Endothelial cell of umbilical vein (primary cell): ENCODE results near the gene MAPK9. TPM values are rescaled to one million over a fixed set of nuclear protein-coding genes. Genes with fewer than 3 reads are reported as not detected.

ENCODE experiments used
- BruUV-seq: library from RNA; stranded (reverse); fragments of 400-500 nt; replicated peaks from 2 replicates; lab custom pipeline; 2021; lab: Mats Ljungman, UMichigan
- CTCF ChIA-PET: fragments of 300-600, 350-600 bp; sonication (Branson Sonifier 250); formaldehyde crosslinking; loops from one replicate; lab custom pipeline; 2021; ENCODE audit warnings: antibody characterized with exemption, inconsistent platforms; lab: Charles Lee
- POLR2A ChIA-PET: fragments of 300-600, 350-600 bp; sonication (Branson Sonifier 250); formaldehyde crosslinking; loops from one replicate; lab custom pipeline; 2021; ENCODE audit warnings: antibody characterized with exemption, inconsistent platforms; lab: Charles Lee
- DNase-seq: peaks from one replicate; pipeline ENCODE4 v3.0.0-alpha.2; 2011; ENCODE audit warnings: low read depth, low spot score
- FAIRE-seq: peaks from 2 replicates; lab custom pipeline; 2011; peaks lifted over from hg19 to GRCh38; lab: Jason Lieb, UNC
- H2AFZ ChIP-seq: 2 replicates; pipeline ENCODE4 v1.6.0; 2012; ENCODE audit warnings: low read depth, low read length, control low read depth, inconsistent platforms
- H3K27ac ChIP-seq: 2 replicates; pipeline ENCODE4 v1.5.1; 2011; ENCODE audit warnings: low read depth, mild to moderate bottlenecking, control low read depth, low read length, moderate library complexity; ENCODE audit not compliant: insufficient read depth
- H3K27me3 ChIP-seq, 2 experiments: 2 replicates each; pipeline versions ENCODE4 v1.6.0 to v1.6.1; 2011; ENCODE audit warnings: low read length in 2 of 2, mixed read lengths in 1 of 2; ENCODE audit not compliant: control insufficient read depth in 2 of 2, insufficient read depth in 2 of 2
- H3K36me3 ChIP-seq, 2 experiments: 2 replicates in 1 of 2; 3 replicates in 1 of 2; pipeline ENCODE4 v1.5.1; 2011; ENCODE audit warnings: low read length in 2 of 2, mild to moderate bottlenecking in 1 of 2, moderate library complexity in 1 of 2; ENCODE audit not compliant: control insufficient read depth in 2 of 2, insufficient read depth in 2 of 2; ENCODE audit errors: extremely low read depth in 1 of 2
- H3K4me1 ChIP-seq: 3 replicates; pipeline ENCODE4 v1.5.1; 2011; ENCODE audit warnings: mild to moderate bottlenecking, low read length; ENCODE audit not compliant: control insufficient read depth, insufficient read depth; ENCODE audit errors: extremely low read depth
- H3K4me2 ChIP-seq: 2 replicates; pipeline ENCODE4 v1.6.1; 2011; ENCODE audit warnings: low read length, control low read depth, mixed read lengths; ENCODE audit not compliant: insufficient read depth
- H3K4me3 ChIP-seq, 3 experiments: fragments of 200-600 bp in 1 of 3; sonication (generic), shearing (Covaris generic) in 1 of 3; replicated peaks in 1 of 3; 2 replicates each; pipeline ENCODE4 v1.5.1; 2011 to 2016; ENCODE audit warnings: control low read depth in 3 of 3, low read length in 3 of 3, mild to moderate bottlenecking in 2 of 3, inconsistent platforms in 1 of 3, low read depth in 1 of 3, moderate library complexity in 1 of 3; ENCODE audit not compliant: insufficient read depth in 1 of 3
- H3K79me2 ChIP-seq: 2 replicates; pipeline ENCODE4 v1.6.0; 2012; ENCODE audit warnings: low read length, inconsistent platforms; ENCODE audit not compliant: control insufficient read depth, insufficient read depth
- H3K9ac ChIP-seq: replicated peaks from 2 replicates; pipeline ENCODE3; 2011; ENCODE audit warnings: low read length, control low read depth; ENCODE audit not compliant: insufficient read depth; ENCODE audit errors: extremely low read depth
- H3K9me1 ChIP-seq: replicated peaks from 3 replicates; pipeline ENCODE4 v1.6.0; 2011; ENCODE audit warnings: mild to moderate bottlenecking, low read length; ENCODE audit not compliant: control insufficient read depth, insufficient read depth; ENCODE audit errors: extremely low read depth
- H3K9me3 ChIP-seq: replicated peaks from 2 replicates; pipeline ENCODE4 v1.5.1; 2012; ENCODE audit warnings: low read length, inconsistent platforms; ENCODE audit not compliant: control insufficient read depth, insufficient read depth
- H4K20me1 ChIP-seq: replicated peaks from 2 replicates; pipeline ENCODE3; 2011; ENCODE audit warnings: mild to moderate bottlenecking, low read length; ENCODE audit not compliant: control insufficient read depth, insufficient read depth; ENCODE audit errors: extremely low read depth
- CTCF ChIP-seq, 2 donors: IDR thresholded peaks; 1 replicate in 1 of 2; 2 replicates in 1 of 2; pipeline ENCODE4 v1.5.1; 2011; ENCODE audit warnings: low read length in 2 of 2, mild to moderate bottlenecking in 2 of 2, moderate library complexity in 2 of 2, control low read depth in 1 of 2, inconsistent platforms in 1 of 2, low read depth in 1 of 2; ENCODE audit not compliant: insufficient read depth in 1 of 2; ENCODE audit errors: extremely low read depth in 1 of 2
- EZH2 ChIP-seq: IDR thresholded peaks from 2 replicates; pipeline ENCODE4 v1.6.1; 2012; ENCODE audit warnings: borderline replicate concordance, low read depth, mild to moderate bottlenecking, moderate library complexity, low read length, inconsistent platforms; ENCODE audit not compliant: severe bottlenecking
- FOS ChIP-seq: IDR thresholded peaks from 2 replicates; pipeline ENCODE4 v1.6.1; 2011; ENCODE audit warnings: mild to moderate bottlenecking, low read length, moderate library complexity, borderline replicate concordance; ENCODE audit not compliant: insufficient read depth
- GATA2 ChIP-seq: IDR thresholded peaks from 2 replicates; pipeline ENCODE4 v1.7.0; 2011; ENCODE audit warnings: low read depth, mild to moderate bottlenecking, moderate library complexity, mixed read lengths, low read length; ENCODE audit not compliant: insufficient read length, insufficient read depth
- JUN ChIP-seq: IDR thresholded peaks from 2 replicates; pipeline ENCODE4 v1.6.1; 2011; ENCODE audit warnings: borderline replicate concordance, low read depth; ENCODE audit not compliant: insufficient read length, insufficient read depth
- MAX ChIP-seq: IDR thresholded peaks from 2 replicates; pipeline ENCODE4 v1.6.1; 2011; ENCODE audit not compliant: insufficient read depth, insufficient read length
- MYC ChIP-seq: IDR thresholded peaks from one replicate; pipeline ENCODE4 v1.6.1; 2011; ENCODE audit warnings: mild to moderate bottlenecking, low read depth, low read length
- POLR2A ChIP-seq: IDR thresholded peaks from 2 replicates; pipeline ENCODE4 v1.6.1; 2012; ENCODE audit warnings: low read depth, mild to moderate bottlenecking, control low read depth, low read length
- POLR2AphosphoS5 ChIP-seq: IDR thresholded peaks from 2 replicates; pipeline ENCODE4 v1.6.1; 2012; ENCODE audit warnings: low read depth, mild to moderate bottlenecking, control low read depth, low read length, moderate library complexity; ENCODE audit not compliant: insufficient read depth
- dilution Hi-C: fragments of 300-500 bp; cut with MboI; formaldehyde crosslinking; loops from one replicate; pipeline ENCODE4 v1.15.0; 2019; ENCODE audit warnings: low sequenced_read_pairs; ENCODE audit not compliant: extremely low pct_ligation_motif_present
- intact Hi-C: fragments of 100-400 bp; cut with micrococcal nuclease; formaldehyde crosslinking; loops from one replicate; pipeline ENCODE4 v1.10.0; 2022
- polyA plus RNA-seq, 4 experiments: library from polyadenylated mRNA; depleted of rRNA in 3 of 4; stranded (reverse) in 3 of 4; unstranded in 1 of 4; fragments of >200 nt; gene quantifications; 2 replicates each; pipeline versions ENCODE4 v1.2.1 to v1.2.3, GENCODE V29; 2011 to 2012; ENCODE audit warnings: missing spikeins in 1 of 4
- total RNA-seq: library from RNA; stranded (reverse); gene quantifications from 2 replicates; pipeline ENCODE4 v1.2.3, GENCODE V29; 2021

Gene MAPK9
- total and polyA plus RNA-seq, 2 donors (not counting 3 experiments of a cell fraction or from before 2014, with no cell fraction given), result 24.6 to 34.8 TPM

GRCh38 chr5:180238631-180239030 is 53.3 kb downstream of the MAPK9 start:
- ChIA-PET POLR2A (interaction anchor here (0.7 kb wide), 1 partner anchor 14 kb away, joined by 7 read pairs; no protein-coding TSS in a partner anchor), CTCF (no interaction called here)
- H3K4me3 ChIP-seq, result no peak overlapping the region
- H3K27me3 ChIP-seq, result no peaks in the 10 kb centered on the region
- H2AFZ ChIP-seq, result no peak overlapping the region
- intact Hi-C loops, result no loop called here
- BruUV-seq, result no TSS peak
- no peak overlapping the region for H3K27ac ChIP-seq
- H3K79me2 ChIP-seq, result no peaks in the 10 kb centered on the region
- FAIRE-seq (no peak), DNase-seq (no peak)
- no peaks in the 10 kb centered on the region for H3K4me1 ChIP-seq
- no peak overlapping the region for H3K9ac ChIP-seq
- dilution Hi-C loops, result no loop called here
- no peak overlapping the region for H3K4me2 ChIP-seq
- no peak for TF ChIP-seq CTCF (IDR thresholded peaks at IDR 0.05; ENCODE audit: extremely low read depth in 1 of 2, insufficient read depth in 1 of 2, low read depth in 1 of 2, low read length in 2 of 2)
- no peak for TF ChIP-seq MYC
- no peak for TF ChIP-seq POLR2A
- no peak for TF ChIP-seq GATA2
- no peak for TF ChIP-seq POLR2AphosphoS5
- no peak for TF ChIP-seq JUN
- no peak for TF ChIP-seq MAX
- TF ChIP-seq EZH2, result no peak
- no peak for TF ChIP-seq FOS
- no peaks in the 10 kb centered on the region for H3K9me1 ChIP-seq
- H3K36me3 ChIP-seq, result peaks cover 3 to 9% of the 10 kb centered on the region in 2 experiments
- H4K20me1 ChIP-seq, result no peaks in the 10 kb centered on the region
- H3K9me3 ChIP-seq, result no peaks in the 10 kb centered on the region
